ENCODE data around the gene IKBKE.
"Not testable (repeated sequence)": the region's sequence is repeated elsewhere in the genome, so short reads cannot be mapped to it uniquely, and the experiment has no call there.

IKBKE gene

DNA sequence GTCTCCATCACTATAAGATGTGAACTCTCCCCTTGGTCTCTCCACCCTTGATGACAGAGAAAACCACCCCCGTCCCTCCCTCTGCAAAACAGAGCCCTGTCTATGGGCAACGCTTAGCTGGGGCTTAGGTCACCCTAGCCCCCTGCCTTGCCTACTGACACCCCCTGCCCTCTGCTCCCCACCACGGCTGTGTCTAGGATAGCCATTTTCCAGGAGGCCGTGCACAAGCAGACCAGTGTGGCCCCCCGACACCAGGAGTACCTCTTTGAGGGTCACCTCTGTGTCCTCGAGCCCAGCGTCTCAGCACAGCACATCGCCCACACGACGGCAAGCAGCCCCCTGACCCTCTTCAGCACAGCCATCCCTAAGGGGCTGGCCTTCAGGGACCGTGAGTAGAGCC is 8.5 kb downstream of the IKBKE start:
- TF ChIP-seq, protein P1, sequence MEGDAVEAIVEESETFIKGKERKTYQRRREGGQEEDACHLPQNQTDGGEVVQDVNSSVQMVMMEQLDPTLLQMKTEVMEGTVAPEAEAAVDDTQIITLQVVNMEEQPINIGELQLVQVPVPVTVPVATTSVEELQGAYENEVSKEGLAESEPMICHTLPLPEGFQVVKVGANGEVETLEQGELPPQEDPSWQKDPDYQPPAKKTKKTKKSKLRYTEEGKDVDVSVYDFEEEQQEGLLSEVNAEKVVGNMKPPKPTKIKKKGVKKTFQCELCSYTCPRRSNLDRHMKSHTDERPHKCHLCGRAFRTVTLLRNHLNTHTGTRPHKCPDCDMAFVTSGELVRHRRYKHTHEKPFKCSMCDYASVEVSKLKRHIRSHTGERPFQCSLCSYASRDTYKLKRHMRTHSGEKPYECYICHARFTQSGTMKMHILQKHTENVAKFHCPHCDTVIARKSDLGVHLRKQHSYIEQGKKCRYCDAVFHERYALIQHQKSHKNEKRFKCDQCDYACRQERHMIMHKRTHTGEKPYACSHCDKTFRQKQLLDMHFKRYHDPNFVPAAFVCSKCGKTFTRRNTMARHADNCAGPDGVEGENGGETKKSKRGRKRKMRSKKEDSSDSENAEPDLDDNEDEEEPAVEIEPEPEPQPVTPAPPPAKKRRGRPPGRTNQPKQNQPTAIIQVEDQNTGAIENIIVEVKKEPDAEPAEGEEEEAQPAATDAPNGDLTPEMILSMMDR (IDR thresholded peaks at IDR 0.05; ENCODE audit: borderline replicate concordance, insufficient read depth, low read depth, low read length) = no peak
- H3K4me3 ChIP-seq (ENCODE audit: low read depth, low read length) = no peak overlapping the region

DNA sequence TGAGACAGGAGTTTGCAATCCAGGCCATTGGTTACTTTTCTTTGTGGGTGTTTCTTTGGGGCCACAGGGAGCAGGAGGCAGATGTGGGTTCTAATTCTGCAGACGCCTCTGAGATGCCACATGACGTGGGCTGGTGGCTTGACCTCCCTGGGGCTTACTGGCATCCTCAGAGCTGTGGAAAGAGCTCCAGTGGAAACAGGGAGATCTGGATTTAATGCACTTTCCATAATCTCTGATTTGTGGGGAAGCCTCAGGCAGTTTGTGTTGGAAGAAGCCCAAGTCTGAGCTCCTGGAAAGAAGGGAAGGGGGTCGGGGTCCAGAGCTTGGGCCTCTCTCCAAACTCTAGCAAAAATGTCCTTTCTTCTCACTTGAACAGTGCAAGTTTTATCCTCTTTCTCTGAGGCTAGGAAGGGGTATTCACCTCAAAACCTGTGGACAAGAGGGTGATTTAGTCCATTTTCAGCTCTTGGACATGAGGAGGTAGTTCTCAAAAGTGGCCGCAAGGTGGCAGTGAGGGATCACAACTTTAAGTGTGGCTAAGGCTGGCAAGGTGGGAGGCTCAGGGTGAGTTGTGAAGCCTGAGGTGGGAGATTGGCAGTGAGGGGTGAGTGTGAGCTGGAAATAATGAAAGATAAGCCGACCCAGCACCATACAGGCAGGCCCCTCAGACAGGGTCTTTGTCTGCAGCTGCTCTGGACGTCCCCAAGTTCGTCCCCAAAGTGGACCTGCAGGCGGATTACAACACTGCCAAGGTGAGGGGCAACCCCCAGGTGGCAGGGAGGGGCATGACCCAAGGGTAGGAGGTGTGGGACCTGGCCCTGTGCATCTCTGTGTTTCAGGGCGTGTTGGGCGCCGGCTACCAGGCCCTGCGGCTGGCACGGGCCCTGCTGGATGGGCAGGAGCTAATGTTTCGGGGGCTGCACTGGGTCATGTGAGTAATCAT is 9.2 kb downstream of the IKBKE start:
- H3K4me3 ChIP-seq (ENCODE audit: low read depth, low read length) = no peak overlapping the region
- TF ChIP-seq, protein P1 (IDR thresholded peaks at IDR 0.05; ENCODE audit: borderline replicate concordance, insufficient read depth, low read depth, low read length) = peak; percentile 73; the same call in 1 of the 2 replicates

DNA sequence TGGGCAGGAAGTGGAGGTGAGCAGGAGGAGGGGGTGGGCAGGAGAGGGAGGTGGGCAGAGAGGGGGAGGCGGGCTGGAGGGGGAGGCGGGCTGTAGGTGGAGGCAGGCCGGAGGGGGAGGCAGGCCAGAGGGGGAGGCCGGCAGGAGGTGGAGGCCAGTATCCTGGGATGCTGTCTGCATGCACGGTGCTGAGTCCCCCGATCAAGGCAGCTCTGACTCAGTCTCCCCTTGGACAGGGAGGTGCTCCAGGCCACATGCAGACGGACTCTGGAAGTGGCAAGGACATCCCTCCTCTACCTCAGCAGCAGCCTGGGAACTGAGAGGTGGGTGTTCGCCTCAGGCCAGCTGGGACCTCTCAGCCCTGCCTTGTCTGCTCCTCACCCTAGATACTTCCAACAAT is 9.9 kb downstream of the IKBKE start:
- TF ChIP-seq, protein P1 (IDR thresholded peaks at IDR 0.05; ENCODE audit: borderline replicate concordance, insufficient read depth, low read depth, low read length) = no peak

DNA sequence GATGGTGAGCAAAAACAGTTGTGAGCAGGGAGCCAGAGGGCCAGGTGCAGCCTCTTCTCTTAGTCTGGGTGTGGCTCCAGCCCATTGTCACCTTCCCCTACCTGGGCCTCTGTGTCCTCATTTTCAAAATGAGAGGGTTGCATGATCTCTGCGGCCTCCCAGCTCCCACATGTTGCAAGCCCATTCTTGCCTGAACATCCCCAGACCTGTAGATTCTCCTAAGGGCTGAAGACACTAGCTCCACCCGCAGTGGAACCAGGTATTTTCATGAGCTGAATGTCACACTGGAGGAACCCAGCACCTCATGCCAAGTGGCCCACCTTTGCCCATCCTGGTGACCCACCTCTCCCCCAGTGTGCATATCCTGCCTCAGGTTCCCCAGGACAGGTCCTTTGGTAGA is 12.3 kb downstream of the IKBKE start:
- TF ChIP-seq, protein P1 (IDR thresholded peaks at IDR 0.05; ENCODE audit: borderline replicate concordance, insufficient read depth, low read depth, low read length) = no peak
- no peak overlapping the region for H3K4me3 ChIP-seq (ENCODE audit: low read depth, low read length)

More for the DNA sequence above, 9.9 kb downstream of the IKBKE start:
- H3K4me3 ChIP-seq (ENCODE audit: low read depth, low read length) = no peak overlapping the region

DNA sequence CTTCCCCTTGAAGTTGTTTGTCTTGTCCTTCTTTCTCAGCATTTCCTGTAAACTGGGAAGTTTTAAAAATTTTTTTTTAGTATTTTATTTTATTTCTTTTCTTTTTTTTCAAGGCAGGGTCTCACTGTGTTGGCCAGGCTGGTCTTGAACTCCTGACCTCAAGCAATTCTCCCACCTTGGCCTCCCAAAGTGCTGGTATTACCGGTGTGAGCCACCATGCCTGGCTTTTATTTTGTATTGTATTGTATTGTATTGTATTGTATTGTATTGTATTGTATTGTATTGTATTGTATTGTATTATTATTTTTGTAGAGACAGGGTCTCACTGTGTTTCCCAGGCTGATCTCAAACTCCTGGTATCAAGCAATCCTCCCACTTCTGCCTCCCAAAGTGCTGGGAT is 13.6 kb downstream of the IKBKE start:
- H3K4me3 ChIP-seq (ENCODE audit: low read depth, low read length) = not testable (repeated sequence)

DNA sequence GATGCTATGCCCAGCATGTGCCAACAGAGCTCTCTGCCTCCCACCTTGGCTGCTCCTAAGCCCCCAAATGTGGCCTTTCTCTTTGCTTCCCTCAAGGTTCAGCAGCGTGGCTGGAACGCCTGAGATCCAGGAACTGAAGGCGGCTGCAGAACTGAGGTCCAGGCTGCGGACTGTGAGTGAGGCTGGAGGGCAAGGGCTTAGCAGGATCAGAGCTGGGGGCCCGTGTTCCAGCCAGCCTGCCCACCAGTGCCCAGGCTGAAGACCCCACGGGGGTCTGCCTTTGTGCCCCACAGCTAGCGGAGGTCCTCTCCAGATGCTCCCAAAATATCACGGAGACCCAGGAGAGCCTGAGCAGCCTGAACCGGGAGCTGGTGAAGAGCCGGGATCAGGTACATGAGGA is 14.6 kb downstream of the IKBKE start:
- TF ChIP-seq, protein P1 (IDR thresholded peaks at IDR 0.05; ENCODE audit: borderline replicate concordance, insufficient read depth, low read depth, low read length) = no peak
- no peak overlapping the region for H3K4me3 ChIP-seq (ENCODE audit: low read depth, low read length)

DNA sequence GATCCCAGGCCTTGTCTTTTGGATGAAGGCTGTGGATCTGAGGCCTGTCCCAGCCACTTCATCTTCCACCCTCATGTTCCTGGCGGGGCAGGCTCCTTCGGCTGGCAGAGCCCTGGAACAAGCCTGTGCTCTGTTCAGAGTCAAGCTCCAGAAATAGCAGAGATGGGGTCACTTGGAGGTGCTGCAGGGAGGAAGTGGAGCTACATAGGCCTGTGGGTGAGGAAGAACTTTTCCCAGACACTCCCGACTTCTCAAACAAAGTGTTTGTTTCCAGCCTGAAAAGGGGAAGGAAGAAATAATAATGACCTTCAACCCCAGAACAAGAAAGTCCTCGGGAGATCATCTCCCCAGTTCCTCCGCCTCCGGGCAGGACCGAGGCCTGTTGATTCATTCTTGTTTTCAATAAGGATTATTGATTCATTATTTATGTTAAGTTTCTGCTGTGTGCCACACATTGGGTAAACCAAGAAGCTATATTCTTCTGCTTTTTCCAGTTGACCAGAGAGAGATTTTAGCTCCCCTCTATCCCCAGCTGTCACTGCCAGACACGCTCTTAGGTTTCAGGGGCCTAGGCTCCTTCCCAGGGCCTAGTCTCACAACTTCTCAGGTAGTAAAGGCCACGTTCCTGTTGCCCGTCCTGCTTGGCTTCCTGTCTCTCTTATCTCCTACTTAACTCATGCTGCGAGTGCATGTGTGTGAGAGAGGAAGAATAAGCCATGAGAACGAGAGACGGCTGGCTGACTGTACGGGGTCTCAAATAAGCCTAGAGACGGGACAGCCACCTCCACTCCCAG is 16.9 kb downstream of the IKBKE start:
- TF ChIP-seq, protein P1 (IDR thresholded peaks at IDR 0.05; ENCODE audit: borderline replicate concordance, insufficient read depth, low read depth, low read length) = no peak

More for the DNA sequence above, 16.9 kb downstream of the IKBKE start:
- no peak overlapping the region for H3K4me3 ChIP-seq (ENCODE audit: low read depth, low read length)

Measured in GM12875 (cell line).